Measurements from ENCODE around the gene TMEM120B.

TMEM120B gene

GRCh38 chr12:121769297-121769830, 56.8 kb downstream of the TMEM120B start:
- Histone ChIP-seq H3K4me2 (ENCODE audit: low read length) (no peak overlapping the region), H3K4me1 (ENCODE audit: insufficient read depth, low read length, severe bottlenecking) (peaks cover 15% of the 10 kb centered on the region), H3K9ac (ENCODE audit: low read length) (no peak overlapping the region), H3K4me3 (ENCODE audit: low read depth, low read length, poor library complexity, severe bottlenecking) (no peak overlapping the region), H4K20me1 (ENCODE audit: insufficient read depth, low read length) (no peaks in the 10 kb centered on the region), H2AFZ (ENCODE audit: low read length) (no peak overlapping the region), H3K9me2 (ENCODE audit: low read depth, low read length) (no peaks in the 10 kb centered on the region), H3K9me3 (ENCODE audit: low read length) (no peaks in the 10 kb centered on the region), H3K36me3 (ENCODE audit: insufficient read depth, low read length) (no peaks in the 10 kb centered on the region), H3K27ac (ENCODE audit: low read depth, low read length, poor library complexity, severe bottlenecking) (no peak overlapping the region), H3F3A (ENCODE audit: insufficient read depth, low read length) (no peaks in the 10 kb centered on the region), H3K27me3 (ENCODE audit: insufficient read depth, low read length) (no peaks in the 10 kb centered on the region), H3K79me2 (ENCODE audit: insufficient read depth, low read length) (no peaks in the 10 kb centered on the region)
- TF ChIP-seq CTCF (IDR thresholded peaks at IDR 0.05; ENCODE audit: low read length), result no peak
- TF ChIP-seq EZH2 (IDR thresholded peaks at IDR 0.05; ENCODE audit: borderline replicate concordance, low read length), result no peak

GRCh38 chr12:121769831-121770301, 57.3 kb downstream of the TMEM120B start:
- Histone ChIP-seq H3K4me2 (ENCODE audit: low read length) (no peak overlapping the region), H3K36me3 (ENCODE audit: insufficient read depth, low read length) (no peaks in the 10 kb centered on the region), H2AFZ (ENCODE audit: low read length) (no peak overlapping the region), H3K79me2 (ENCODE audit: insufficient read depth, low read length) (no peaks in the 10 kb centered on the region), H3K4me1 (ENCODE audit: insufficient read depth, low read length, severe bottlenecking) (peaks cover 15% of the 10 kb centered on the region), H3K27ac (ENCODE audit: low read depth, low read length, poor library complexity, severe bottlenecking) (no peak overlapping the region), H3F3A (ENCODE audit: insufficient read depth, low read length) (no peaks in the 10 kb centered on the region), H3K4me3 (ENCODE audit: low read depth, low read length, poor library complexity, severe bottlenecking) (no peak overlapping the region), H3K9me2 (ENCODE audit: low read depth, low read length) (no peaks in the 10 kb centered on the region), H4K20me1 (ENCODE audit: insufficient read depth, low read length) (no peaks in the 10 kb centered on the region), H3K9ac (ENCODE audit: low read length) (no peak overlapping the region), H3K9me3 (ENCODE audit: low read length) (no peaks in the 10 kb centered on the region), H3K27me3 (ENCODE audit: insufficient read depth, low read length) (no peaks in the 10 kb centered on the region)
- TF ChIP-seq EZH2 (IDR thresholded peaks at IDR 0.05; ENCODE audit: borderline replicate concordance, low read length) (no peak), CTCF (IDR thresholded peaks at IDR 0.05; ENCODE audit: low read length) (no peak)

- Histone ChIP-seq H3K79me2 (ENCODE audit: insufficient read depth, low read length) (no peaks in the 10 kb centered on the region), H2AFZ (ENCODE audit: low read length) (no peak overlapping the region), H4K20me1 (ENCODE audit: insufficient read depth, low read length) (no peaks in the 10 kb centered on the region), H3K9me2 (ENCODE audit: low read depth, low read length) (no peaks in the 10 kb centered on the region), H3K27me3 (ENCODE audit: insufficient read depth, low read length) (no peaks in the 10 kb centered on the region), H3K4me2 (ENCODE audit: low read length) (no peak overlapping the region), H3K4me1 (ENCODE audit: insufficient read depth, low read length, severe bottlenecking) (peaks cover 18% of the 10 kb centered on the region), H3F3A (ENCODE audit: insufficient read depth, low read length) (no peaks in the 10 kb centered on the region), H3K36me3 (ENCODE audit: insufficient read depth, low read length) (no peaks in the 10 kb centered on the region), H3K27ac (ENCODE audit: low read depth, low read length, poor library complexity, severe bottlenecking) (no peak overlapping the region), H3K9ac (ENCODE audit: low read length) (no peak overlapping the region), H3K9me3 (ENCODE audit: low read length) (no peaks in the 10 kb centered on the region), H3K4me3 (ENCODE audit: low read depth, low read length, poor library complexity, severe bottlenecking) (no peak overlapping the region)
- no peak for TF ChIP-seq EZH2 (IDR thresholded peaks at IDR 0.05; ENCODE audit: borderline replicate concordance, low read length)
- TF ChIP-seq CTCF (IDR thresholded peaks at IDR 0.05; ENCODE audit: low read length), result no peak
These were observed 57.8 kb downstream of the TMEM120B start for GRCh38 chr12:121770388-121770787.

Measured in OCI-LY1 (cell line).